Neural crest cell (in vitro differentiated cells): ENCODE measurements around the gene TMEM240. TPM values are rescaled to one million over a fixed set of nuclear protein-coding genes. Genes with fewer than 3 reads are reported as not detected.

ENCODE experiments used
- DNase-seq: peaks from one replicate; pipeline ENCODE4 v3.0.0; 2021; ENCODE audit warnings: low read depth, mixed read lengths, low spot score
- H3K27ac Mint-ChIP-seq: one replicate; pipeline ENCODE4 v1.8.0; 2021; ENCODE audit warnings: mild to moderate bottlenecking, mixed read lengths; ENCODE audit not compliant: unreplicated experiment
- H3K27me3 Mint-ChIP-seq: 2 replicates; pipeline ENCODE4 v1.8.0; 2021; ENCODE audit warnings: low read depth, mild to moderate bottlenecking, mixed read lengths
- H3K36me3 Mint-ChIP-seq: 2 replicates; pipeline ENCODE4 v1.8.0; 2021; ENCODE audit warnings: low read depth, mild to moderate bottlenecking, mixed read lengths
- H3K4me1 Mint-ChIP-seq: 2 replicates; pipeline ENCODE4 v1.8.0; 2021; ENCODE audit warnings: mixed read lengths
- H3K4me3 Mint-ChIP-seq: one replicate; pipeline ENCODE4 v1.8.0; 2021; ENCODE audit warnings: mild to moderate bottlenecking, mixed read lengths
- H3K9me3 Mint-ChIP-seq: 2 replicates; pipeline ENCODE4 v1.8.0; 2021; ENCODE audit warnings: mixed read lengths
- total RNA-seq: library from RNA; stranded (reverse); gene quantifications from 2 replicates; pipeline ENCODE4 v1.2.1, GENCODE V29; 2021
- TF ChIP-seq, protein P1 (sequence below): fragments of 200-600 bp; sonication (generic); conservative IDR thresholded peaks from 2 replicates; pipeline ENCODE4 v1.5.0; 2021; ENCODE audit warnings: antibody characterized with exemption, mild to moderate bottlenecking

TMEM240 gene
- total RNA-seq, 1 donor from 2014 or later = 16.9 TPM

DNA sequence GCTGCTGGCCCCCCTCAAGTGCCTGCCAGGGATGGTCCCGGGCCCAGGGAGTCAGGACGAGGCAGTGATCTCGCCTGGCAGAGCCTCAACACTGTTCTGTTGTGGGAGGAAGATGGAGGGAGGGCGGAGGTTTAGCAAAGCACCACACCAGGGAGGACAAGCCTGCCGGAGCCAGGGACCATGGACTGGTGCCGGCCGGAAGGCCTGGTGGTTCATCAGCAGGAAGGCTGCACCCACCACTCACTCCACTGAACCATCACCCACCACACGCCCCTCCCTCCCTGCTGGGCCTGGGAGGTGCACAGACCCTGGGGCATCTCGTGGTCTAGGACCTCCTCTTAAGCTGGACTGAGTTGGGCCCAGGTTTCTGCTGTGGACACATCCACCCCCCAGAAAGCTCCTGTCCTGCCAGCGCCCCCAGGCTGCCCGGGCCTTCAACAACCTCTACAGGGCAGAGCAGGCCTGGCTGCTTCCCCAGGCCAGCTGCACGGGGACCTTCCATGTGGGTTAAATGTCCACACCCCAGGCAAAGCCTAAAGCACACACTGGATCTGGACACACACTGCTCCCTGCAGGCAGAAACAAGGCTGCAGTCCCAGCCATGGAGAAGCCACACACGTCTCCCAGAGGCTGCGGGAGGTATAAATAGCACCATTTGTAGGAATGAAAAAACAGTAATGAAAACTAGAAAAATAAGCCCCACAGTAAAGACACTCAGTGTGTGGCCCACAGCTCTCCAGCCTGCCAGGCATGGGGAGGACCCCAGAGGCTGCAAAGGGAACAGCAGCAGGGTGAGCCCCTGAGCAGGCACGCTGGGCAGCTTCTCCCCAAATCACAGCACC, 10.4 kb upstream of the TMEM240 start:
- Mint-ChIP-seq H3K27ac (no peak overlapping the region), H3K4me3 (peak overlapping the region; percentile 56), H3K9me3 (no peaks in the 10 kb centered on the region), H3K27me3 (peaks cover 6% of the 10 kb centered on the region), H3K4me1 (peaks cover 12% of the 10 kb centered on the region), H3K36me3 (no peaks in the 10 kb centered on the region)
- DNase-seq = no peak
- TF ChIP-seq, protein P1, sequence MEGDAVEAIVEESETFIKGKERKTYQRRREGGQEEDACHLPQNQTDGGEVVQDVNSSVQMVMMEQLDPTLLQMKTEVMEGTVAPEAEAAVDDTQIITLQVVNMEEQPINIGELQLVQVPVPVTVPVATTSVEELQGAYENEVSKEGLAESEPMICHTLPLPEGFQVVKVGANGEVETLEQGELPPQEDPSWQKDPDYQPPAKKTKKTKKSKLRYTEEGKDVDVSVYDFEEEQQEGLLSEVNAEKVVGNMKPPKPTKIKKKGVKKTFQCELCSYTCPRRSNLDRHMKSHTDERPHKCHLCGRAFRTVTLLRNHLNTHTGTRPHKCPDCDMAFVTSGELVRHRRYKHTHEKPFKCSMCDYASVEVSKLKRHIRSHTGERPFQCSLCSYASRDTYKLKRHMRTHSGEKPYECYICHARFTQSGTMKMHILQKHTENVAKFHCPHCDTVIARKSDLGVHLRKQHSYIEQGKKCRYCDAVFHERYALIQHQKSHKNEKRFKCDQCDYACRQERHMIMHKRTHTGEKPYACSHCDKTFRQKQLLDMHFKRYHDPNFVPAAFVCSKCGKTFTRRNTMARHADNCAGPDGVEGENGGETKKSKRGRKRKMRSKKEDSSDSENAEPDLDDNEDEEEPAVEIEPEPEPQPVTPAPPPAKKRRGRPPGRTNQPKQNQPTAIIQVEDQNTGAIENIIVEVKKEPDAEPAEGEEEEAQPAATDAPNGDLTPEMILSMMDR = peak; percentile 46

DNA sequence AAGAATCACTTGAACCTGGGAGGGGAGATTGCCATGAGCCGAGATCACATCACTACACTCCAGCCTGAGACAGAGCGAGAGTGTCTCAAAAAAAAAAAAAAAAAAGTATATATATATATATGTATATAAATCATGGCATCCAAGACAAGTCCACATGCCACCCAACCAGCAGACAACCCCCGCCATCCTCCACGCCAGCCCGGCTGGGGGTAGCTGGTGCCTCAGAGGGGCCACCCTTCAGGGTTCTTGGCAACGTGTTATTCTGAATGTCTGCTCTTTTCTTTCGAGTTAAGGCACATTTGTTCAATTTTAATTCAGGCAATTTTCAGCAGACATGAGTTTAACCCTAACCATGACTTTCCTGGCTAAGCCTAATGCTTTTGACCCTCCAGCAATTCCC, 9.7 kb upstream of the TMEM240 start:
- Mint-ChIP-seq H3K9me3 (no peaks in the 10 kb centered on the region), H3K36me3 (no peaks in the 10 kb centered on the region), H3K27me3 (peaks cover 6% of the 10 kb centered on the region), H3K4me1 (peaks cover 4% of the 10 kb centered on the region), H3K27ac (no peak overlapping the region), H3K4me3 (no peak overlapping the region)
- TF ChIP-seq, protein P1 = no peak
- DNase-seq = no peak

DNA sequence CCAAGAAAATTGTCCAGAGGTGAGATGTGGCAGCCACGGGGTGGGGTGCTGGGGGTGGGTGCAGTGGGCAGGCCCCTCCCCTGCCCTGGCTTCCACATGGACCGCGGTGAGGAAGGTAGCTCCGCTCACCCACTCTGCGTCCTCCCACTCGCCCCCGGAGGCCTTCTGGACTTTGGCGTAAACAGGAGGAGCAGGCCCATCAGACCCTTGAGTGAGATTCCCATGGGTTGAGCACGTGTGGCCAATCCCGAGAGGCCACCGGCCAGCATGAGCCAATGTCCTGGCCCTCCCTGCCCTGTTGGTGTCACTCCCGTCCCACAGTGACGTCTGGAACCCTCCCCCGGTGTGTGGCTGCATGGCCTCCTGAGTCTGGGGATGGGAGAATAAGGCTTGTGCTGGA, 8.2 kb upstream of the TMEM240 start:
- TF ChIP-seq, protein P1 = no peak
- Mint-ChIP-seq H3K4me1 (no peaks in the 10 kb centered on the region), H3K4me3 (no peak overlapping the region), H3K36me3 (no peaks in the 10 kb centered on the region), H3K9me3 (no peaks in the 10 kb centered on the region), H3K27me3 (peaks cover 3% of the 10 kb centered on the region), H3K27ac (no peak overlapping the region)
- no peak for DNase-seq

DNA sequence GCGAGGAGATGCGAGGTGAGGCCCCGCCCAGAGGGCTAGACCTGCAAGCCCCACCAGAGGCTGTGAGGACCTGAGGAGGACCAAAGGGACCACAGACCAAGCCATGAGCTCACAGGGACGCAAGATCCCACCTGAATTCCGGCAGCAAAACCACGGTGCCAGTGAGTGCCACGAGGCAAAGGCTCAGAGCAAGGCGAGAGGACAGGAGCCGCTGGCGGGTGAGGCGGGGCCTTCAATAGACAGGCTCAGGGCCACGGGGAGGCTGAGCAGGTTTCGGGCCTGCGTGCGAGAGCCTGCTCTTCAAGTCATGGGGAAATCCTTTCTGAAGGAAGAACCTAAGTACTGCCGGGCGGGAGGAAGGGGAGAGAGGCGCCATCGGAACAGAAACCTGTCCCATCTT, 7.1 kb upstream of the TMEM240 start:
- H3K27me3 Mint-ChIP-seq = peaks cover 3% of the 10 kb centered on the region
- no peak overlapping the region for H3K27ac Mint-ChIP-seq
- H3K9me3 Mint-ChIP-seq = no peaks in the 10 kb centered on the region
- no peaks in the 10 kb centered on the region for H3K36me3 Mint-ChIP-seq
- H3K4me3 Mint-ChIP-seq = no peak overlapping the region
- no peak for DNase-seq
- TF ChIP-seq, protein P1 = no peak
- no peaks in the 10 kb centered on the region for H3K4me1 Mint-ChIP-seq

DNA sequence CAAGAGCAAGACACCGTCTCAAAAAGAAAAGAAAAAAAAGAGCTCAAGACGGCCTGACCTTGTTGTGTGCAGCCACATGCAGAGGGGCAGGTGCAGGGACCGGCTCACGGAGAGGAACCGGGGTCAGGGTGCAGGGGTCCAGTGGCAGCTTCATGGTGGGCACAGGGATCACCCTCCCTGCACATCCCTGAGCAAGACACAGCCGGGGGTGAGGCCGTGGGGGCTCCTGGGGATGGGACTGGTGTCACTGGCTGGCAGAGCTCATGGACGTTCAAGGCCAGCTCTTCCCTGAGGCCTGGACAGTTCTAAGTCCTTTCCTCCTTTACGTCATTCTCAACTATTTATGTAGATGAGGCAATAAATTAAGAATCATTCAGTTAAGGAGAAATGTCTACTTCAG, 6.6 kb upstream of the TMEM240 start:
- H3K27me3 Mint-ChIP-seq = peaks cover 2% of the 10 kb centered on the region
- no peak overlapping the region for H3K27ac Mint-ChIP-seq
- TF ChIP-seq, protein P1 = no peak
- no peak for DNase-seq
- H3K4me1 Mint-ChIP-seq = no peaks in the 10 kb centered on the region
- H3K4me3 Mint-ChIP-seq = no peak overlapping the region
- H3K36me3 Mint-ChIP-seq = no peaks in the 10 kb centered on the region
- H3K9me3 Mint-ChIP-seq = no peaks in the 10 kb centered on the region
